ENCODE measurements around the gene OR56A5.
A peak's percentile ranks its signal among the peaks of the same experiment; 100 is the strongest.
"Not testable (repeated sequence)": the region's sequence is repeated elsewhere in the genome, so short reads cannot be mapped to it uniquely, and the experiment has no call there.

OR56A5 gene

GRCh38 chr11:5973530-5973929 lies 5.2 kb upstream of the OR56A5 start:
- Histone ChIP-seq H2BK5ac (ENCODE audit: low read length) (no peak overlapping the region), H4K91ac (ENCODE audit: low read depth, low read length, poor library complexity) (no peak overlapping the region), H3K14ac (ENCODE audit: low read length) (no peak overlapping the region), H3K9ac (ENCODE audit: low read depth, low read length, poor library complexity) (no peak overlapping the region), H3K4ac (ENCODE audit: low read length) (no peak overlapping the region), H2BK120ac (ENCODE audit: low read depth, low read length) (no peak overlapping the region), H3K36me3 (replicated peaks in 1 of 2; ENCODE audit: control insufficient read depth in 2 of 2, insufficient read depth in 2 of 2, low read length in 2 of 2) (no peaks in the 10 kb centered on the region), H2AK5ac (ENCODE audit: low read depth, low read length) (no peak overlapping the region), H2AFZ (ENCODE audit: low read length) (no peak overlapping the region), H3K9me3 (replicated peaks in 1 of 2; ENCODE audit: control insufficient read depth in 2 of 2, insufficient read depth in 1 of 2, low read depth in 1 of 2, low read length in 2 of 2) (no peaks in the 10 kb centered on the region), H4K8ac (ENCODE audit: low read depth, low read length) (no peak overlapping the region), H3K27me3 (ENCODE audit: control insufficient read depth in 3 of 3, insufficient read depth in 3 of 3, low read depth in 1 of 3, low read length in 3 of 3) (no peaks in the 10 kb centered on the region), H3K4me3 (ENCODE audit: low read length in 2 of 2) (no peak overlapping the region), H3K4me1 (ENCODE audit: control insufficient read depth in 2 of 2, insufficient read depth in 1 of 2, low read depth in 1 of 2, low read length in 2 of 2) (no peaks in the 10 kb centered on the region), H2BK12ac (ENCODE audit: low read length) (no peak overlapping the region), H3K4me2 (ENCODE audit: insufficient read depth, low read length, poor library complexity, severe bottlenecking) (no peak overlapping the region), H3K79me1 (ENCODE audit: low read depth, low read length) (no peaks in the 10 kb centered on the region), H3K27ac (replicated peaks; ENCODE audit: low read length) (no peak overlapping the region), H3K18ac (ENCODE audit: low read length) (no peak overlapping the region), H2BK15ac (ENCODE audit: low read length) (no peak overlapping the region), H3K23ac (ENCODE audit: low read depth, low read length, poor library complexity) (no peak overlapping the region)
- DNase-seq (ENCODE audit: low spot score), result no peak
- WGBS, 2 donors (ENCODE audit: extremely low coverage in 2 of 2, insufficient read length in 2 of 2, insufficient replicate concordance in 1 of 2), result no CpG with 5 or more reads among the region's 1 CpG

DNA sequence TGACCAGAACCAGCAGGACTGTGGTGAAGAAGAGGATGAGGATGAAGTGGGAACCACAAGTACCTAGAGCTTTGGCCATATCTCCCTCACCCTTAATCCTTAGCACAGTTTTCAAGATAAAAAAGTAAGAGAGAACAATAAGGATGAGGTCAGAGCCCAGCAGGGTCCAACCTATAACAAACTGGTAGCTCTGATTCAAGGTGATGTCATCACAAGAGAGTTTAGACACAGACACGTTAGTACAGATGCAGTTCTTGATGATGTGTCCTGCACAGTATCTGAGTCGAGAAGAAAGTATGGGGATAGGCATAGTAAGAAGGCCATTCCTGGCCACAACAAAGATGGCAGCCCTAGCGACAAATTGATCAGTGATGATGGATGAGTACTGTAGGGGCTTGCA lies 586 bp downstream of the OR56A5 start:
- H3K79me1 ChIP-seq (ENCODE audit: low read depth, low read length), result no peaks in the 10 kb centered on the region
- no peaks in the 10 kb centered on the region for H3K4me1 ChIP-seq (ENCODE audit: control insufficient read depth in 2 of 2, insufficient read depth in 1 of 2, low read depth in 1 of 2, low read length in 2 of 2)
- no peak overlapping the region for H2AK5ac ChIP-seq (ENCODE audit: low read depth, low read length)
- no peak overlapping the region for H4K8ac ChIP-seq (ENCODE audit: low read depth, low read length)
- H3K14ac ChIP-seq (ENCODE audit: low read length), result no peak overlapping the region
- no peak for DNase-seq (ENCODE audit: low spot score)
- no peaks in the 10 kb centered on the region for H3K27me3 ChIP-seq (ENCODE audit: control insufficient read depth in 3 of 3, insufficient read depth in 3 of 3, low read depth in 1 of 3, low read length in 3 of 3)
- no peak overlapping the region for H4K91ac ChIP-seq (ENCODE audit: low read depth, low read length, poor library complexity)
- no peak overlapping the region for H3K18ac ChIP-seq (ENCODE audit: low read length)
- H2BK12ac ChIP-seq (ENCODE audit: low read length), result no peak overlapping the region
- H3K4me2 ChIP-seq (ENCODE audit: insufficient read depth, low read length, poor library complexity, severe bottlenecking), result no peak overlapping the region
- H3K23ac ChIP-seq (ENCODE audit: low read depth, low read length, poor library complexity), result peak overlapping the region; percentile 20
- no peak overlapping the region for H2BK15ac ChIP-seq (ENCODE audit: low read length)
- no peak overlapping the region for H3K4ac ChIP-seq (ENCODE audit: low read length)
- H3K4me3 ChIP-seq (ENCODE audit: low read length in 2 of 2), result no peak overlapping the region
- no peak overlapping the region for H3K9ac ChIP-seq (ENCODE audit: low read depth, low read length, poor library complexity)
- H3K27ac ChIP-seq (replicated peaks; ENCODE audit: low read length), result no peak overlapping the region
- no peak overlapping the region for H2AFZ ChIP-seq (ENCODE audit: low read length)
- H3K9me3 ChIP-seq (replicated peaks in 1 of 2; ENCODE audit: control insufficient read depth in 2 of 2, insufficient read depth in 1 of 2, low read depth in 1 of 2, low read length in 2 of 2), result peaks cover 0 to 4% of the 10 kb centered on the region in 2 donors
- H2BK120ac ChIP-seq (ENCODE audit: low read depth, low read length), result no peak overlapping the region
- no CpG with 5 or more reads among the region's 3 CpGs for WGBS, 2 donors (ENCODE audit: extremely low coverage in 2 of 2, insufficient read length in 2 of 2, insufficient replicate concordance in 1 of 2)
- no peak overlapping the region for H2BK5ac ChIP-seq (ENCODE audit: low read length)
- H3K36me3 ChIP-seq (replicated peaks in 1 of 2; ENCODE audit: control insufficient read depth in 2 of 2, insufficient read depth in 2 of 2, low read length in 2 of 2), result no peaks in the 10 kb centered on the region

- no peak overlapping the region for H2BK120ac ChIP-seq (ENCODE audit: low read depth, low read length)
- H3K36me3 ChIP-seq (replicated peaks in 1 of 2; ENCODE audit: control insufficient read depth in 2 of 2, insufficient read depth in 2 of 2, low read length in 2 of 2), result no peaks in the 10 kb centered on the region
- no peak overlapping the region for H3K4me2 ChIP-seq (ENCODE audit: insufficient read depth, low read length, poor library complexity, severe bottlenecking)
- H3K23ac ChIP-seq (ENCODE audit: low read depth, low read length, poor library complexity), result no peak overlapping the region
- no peak for DNase-seq (ENCODE audit: low spot score)
- no peak overlapping the region for H4K8ac ChIP-seq (ENCODE audit: low read depth, low read length)
- no peak overlapping the region for H2BK5ac ChIP-seq (ENCODE audit: low read length)
- no peak overlapping the region for H3K18ac ChIP-seq (ENCODE audit: low read length)
- no peaks in the 10 kb centered on the region for H3K4me1 ChIP-seq (ENCODE audit: control insufficient read depth in 2 of 2, insufficient read depth in 1 of 2, low read depth in 1 of 2, low read length in 2 of 2)
- H3K9ac ChIP-seq (ENCODE audit: low read depth, low read length, poor library complexity), result no peak overlapping the region
- H3K27ac ChIP-seq (replicated peaks; ENCODE audit: low read length), result no peak overlapping the region
- H3K9me3 ChIP-seq (replicated peaks in 1 of 2; ENCODE audit: control insufficient read depth in 2 of 2, insufficient read depth in 1 of 2, low read depth in 1 of 2, low read length in 2 of 2), result peaks cover 0 to 4% of the 10 kb centered on the region in 2 donors
- H3K14ac ChIP-seq (ENCODE audit: low read length), result no peak overlapping the region
- no peak overlapping the region for H3K4me3 ChIP-seq (ENCODE audit: low read length in 2 of 2)
- no peak overlapping the region for H3K4ac ChIP-seq (ENCODE audit: low read length)
- H2AK5ac ChIP-seq (ENCODE audit: low read depth, low read length), result no peak overlapping the region
- H2AFZ ChIP-seq (ENCODE audit: low read length), result no peak overlapping the region
- H3K27me3 ChIP-seq (ENCODE audit: control insufficient read depth in 3 of 3, insufficient read depth in 3 of 3, low read depth in 1 of 3, low read length in 3 of 3), result no peaks in the 10 kb centered on the region
- no peak overlapping the region for H2BK15ac ChIP-seq (ENCODE audit: low read length)
- WGBS, 2 donors (ENCODE audit: extremely low coverage in 2 of 2, insufficient read length in 2 of 2, insufficient replicate concordance in 1 of 2), result no CpG with 5 or more reads among the region's 2 CpGs
- H2BK12ac ChIP-seq (ENCODE audit: low read length), result no peak overlapping the region
- no peaks in the 10 kb centered on the region for H3K79me1 ChIP-seq (ENCODE audit: low read depth, low read length)
- H4K91ac ChIP-seq (ENCODE audit: low read depth, low read length, poor library complexity), result no peak overlapping the region
Observed at GRCh38 chr11:5966958-5967357, 1.3 kb downstream of the OR56A5 start.

DNA sequence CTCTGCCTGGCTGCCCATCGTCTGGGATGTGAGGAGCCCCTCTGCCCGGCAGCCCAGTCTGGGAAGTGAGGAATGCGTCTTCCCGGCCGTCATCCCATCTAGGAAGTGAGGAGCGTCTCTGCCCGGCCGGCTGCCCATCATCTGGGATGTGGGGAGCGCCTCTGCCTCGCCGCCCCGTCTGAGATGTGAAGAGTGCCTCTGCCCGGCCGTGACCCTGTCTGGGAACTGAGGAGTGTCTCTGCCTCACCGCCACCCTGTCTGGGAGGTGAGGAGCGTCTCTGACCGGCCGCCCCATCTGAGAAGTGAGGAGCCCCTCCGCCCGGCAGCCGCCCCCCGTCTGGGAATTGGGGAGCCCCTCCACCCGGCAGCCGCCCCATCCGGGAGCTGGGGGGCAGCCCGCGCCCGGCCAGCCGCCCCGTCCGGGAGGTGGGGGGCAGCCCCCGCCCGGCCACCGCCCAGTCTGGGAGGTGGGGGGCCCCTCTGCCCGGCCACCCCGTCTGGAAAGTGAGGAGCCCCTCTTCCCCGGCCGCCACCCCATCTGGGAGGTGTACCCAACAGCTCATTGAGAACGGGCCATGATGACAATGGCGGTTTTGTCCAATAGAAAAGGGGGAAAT lies 7.5 kb downstream of the OR56A5 start:
- H3K27ac ChIP-seq (replicated peaks; ENCODE audit: low read length); H2AK5ac ChIP-seq (ENCODE audit: low read depth, low read length); H4K91ac ChIP-seq (ENCODE audit: low read depth, low read length, poor library complexity); H2BK5ac ChIP-seq (ENCODE audit: low read length); H3K18ac ChIP-seq (ENCODE audit: low read length); H3K4me2 ChIP-seq (ENCODE audit: insufficient read depth, low read length, poor library complexity, severe bottlenecking); DNase-seq (ENCODE audit: low spot score); H3K14ac ChIP-seq (ENCODE audit: low read length); H3K79me1 ChIP-seq (ENCODE audit: low read depth, low read length); H3K23ac ChIP-seq (ENCODE audit: low read depth, low read length, poor library complexity); H3K4me3 ChIP-seq (ENCODE audit: low read length in 2 of 2); H3K9me3 ChIP-seq (replicated peaks in 1 of 2; ENCODE audit: control insufficient read depth in 2 of 2, insufficient read depth in 1 of 2, low read depth in 1 of 2, low read length in 2 of 2); H3K9ac ChIP-seq (ENCODE audit: low read depth, low read length, poor library complexity); H3K4ac ChIP-seq (ENCODE audit: low read length); H4K8ac ChIP-seq (ENCODE audit: low read depth, low read length); H3K4me1 ChIP-seq (ENCODE audit: control insufficient read depth in 2 of 2, insufficient read depth in 1 of 2, low read depth in 1 of 2, low read length in 2 of 2); H2BK120ac ChIP-seq (ENCODE audit: low read depth, low read length); H2BK12ac ChIP-seq (ENCODE audit: low read length); H2AFZ ChIP-seq (ENCODE audit: low read length); H3K36me3 ChIP-seq (replicated peaks in 1 of 2; ENCODE audit: control insufficient read depth in 2 of 2, insufficient read depth in 2 of 2, low read length in 2 of 2); H2BK15ac ChIP-seq (ENCODE audit: low read length); H3K27me3 ChIP-seq (ENCODE audit: control insufficient read depth in 3 of 3, insufficient read depth in 3 of 3, low read depth in 1 of 3, low read length in 3 of 3): not testable (repeated sequence)
- WGBS, 2 donors (ENCODE audit: extremely low coverage in 2 of 2, insufficient read length in 2 of 2, insufficient replicate concordance in 1 of 2), result no CpG with 5 or more reads among the region's 40 CpGs
